Activated T-helper 1 cell treated with anti-CD3 and anti-CD28 coated beads, Interleukin-12 subunit alpha, Interleukin-12 subunit beta, Interleukin-2, Interleukin-4 antibody, amounts not matched to agents 30 ng/mL and 10 ng/mL and 1 ng/mL, durations not matched to agents 14 hours and 24 hours and 36 hours (primary cell): Measurements from ENCODE around the gene HK2. TPM values are rescaled to one million over a fixed set of nuclear protein-coding genes. Genes with fewer than 3 reads are reported as not detected.
"Not testable (repeated sequence)": the region's sequence is repeated elsewhere in the genome, so short reads cannot be mapped to it uniquely, and the experiment has no call there.

Source experiments
- DNase-seq: peaks from one replicate; pipeline ENCODE4 v3.0.0; 2021; ENCODE audit warnings: low spot score
- H3K27ac Mint-ChIP-seq: one replicate; pipeline ENCODE4 v1.8.0; 2021; ENCODE audit warnings: mild to moderate bottlenecking, mixed read lengths
- H3K27me3 Mint-ChIP-seq: one replicate; pipeline ENCODE4 v1.8.0; 2022; ENCODE audit warnings: mild to moderate bottlenecking, moderate library complexity, mixed read lengths; ENCODE audit not compliant: insufficient read depth
- H3K36me3 Mint-ChIP-seq: one replicate; pipeline ENCODE4 v1.8.0; 2021; ENCODE audit warnings: low read depth, mixed read lengths
- H3K4me1 Mint-ChIP-seq: one replicate; pipeline ENCODE4 v1.8.0; 2021; ENCODE audit warnings: low read depth, mixed read lengths
- H3K4me3 Mint-ChIP-seq: one replicate; pipeline ENCODE4 v1.8.0; 2021; ENCODE audit warnings: mild to moderate bottlenecking, moderate library complexity, mixed read lengths
- H3K9me3 Mint-ChIP-seq: one replicate; pipeline ENCODE4 v1.8.0; 2021; ENCODE audit warnings: mixed read lengths
- intact Hi-C: fragments of 100-400 bp; cut with micrococcal nuclease; formaldehyde crosslinking; loops from one replicate; pipeline ENCODE4 v1.15.1; 2024
- total RNA-seq: library from RNA; stranded (reverse); gene quantifications from 2 replicates; pipeline ENCODE4 v1.2.3, GENCODE V29; 2022

The HK2 gene
- total RNA-seq, 1 donor from 2014 or later = 94.5 TPM

DNA sequence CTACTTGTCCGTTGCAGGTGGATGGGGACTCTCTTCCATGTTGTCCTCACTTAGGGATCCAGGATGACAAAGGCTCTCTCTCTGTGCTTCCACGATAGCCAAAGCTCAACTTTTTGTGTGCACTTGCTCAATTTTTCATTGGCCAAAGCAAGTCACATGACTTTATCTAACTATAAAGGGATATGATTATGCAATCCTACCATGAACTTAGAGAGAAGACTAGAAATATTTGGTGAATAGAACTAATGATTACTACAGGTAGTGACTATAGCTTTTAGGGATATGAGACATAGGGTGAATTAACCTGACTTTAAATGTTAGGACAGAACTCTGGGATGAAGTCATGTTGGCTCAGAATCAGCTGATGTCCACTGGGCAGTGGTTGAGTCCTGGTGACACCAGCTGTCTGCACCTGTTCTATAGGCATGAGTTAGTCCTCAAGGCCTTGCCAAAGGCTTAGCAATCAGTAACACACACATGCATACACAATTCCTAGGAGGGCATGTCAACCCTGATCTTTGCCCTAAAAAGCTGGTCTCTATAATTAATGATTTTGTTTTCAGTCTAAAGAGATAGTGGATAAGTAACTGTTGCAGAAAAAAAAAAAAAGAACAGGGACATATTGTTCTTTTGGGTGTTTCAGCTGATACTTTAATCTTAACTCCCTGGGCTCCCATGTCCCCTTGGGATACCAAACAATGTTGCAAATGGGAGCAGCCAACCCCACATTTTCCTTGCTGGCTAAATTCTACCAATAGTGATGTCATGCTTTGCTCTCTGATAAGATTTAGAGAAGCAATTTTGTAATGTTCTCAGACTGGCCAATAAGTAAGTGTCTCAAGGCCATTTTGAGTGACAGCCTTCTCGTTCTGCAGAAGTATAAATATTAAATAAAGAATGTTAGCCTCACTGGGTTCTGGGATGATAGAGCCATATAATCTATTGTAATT is 12.5 kb upstream of the HK2 start:
- intact Hi-C loops = no loop called here
- H3K27ac Mint-ChIP-seq = no peak overlapping the region
- no peaks in the 10 kb centered on the region for H3K4me1 Mint-ChIP-seq
- no peak for DNase-seq
- no peak overlapping the region for H3K4me3 Mint-ChIP-seq
- H3K36me3 Mint-ChIP-seq = no peaks in the 10 kb centered on the region
- H3K27me3 Mint-ChIP-seq = peaks cover 12% of the 10 kb centered on the region
- H3K9me3 Mint-ChIP-seq = no peaks in the 10 kb centered on the region

DNA sequence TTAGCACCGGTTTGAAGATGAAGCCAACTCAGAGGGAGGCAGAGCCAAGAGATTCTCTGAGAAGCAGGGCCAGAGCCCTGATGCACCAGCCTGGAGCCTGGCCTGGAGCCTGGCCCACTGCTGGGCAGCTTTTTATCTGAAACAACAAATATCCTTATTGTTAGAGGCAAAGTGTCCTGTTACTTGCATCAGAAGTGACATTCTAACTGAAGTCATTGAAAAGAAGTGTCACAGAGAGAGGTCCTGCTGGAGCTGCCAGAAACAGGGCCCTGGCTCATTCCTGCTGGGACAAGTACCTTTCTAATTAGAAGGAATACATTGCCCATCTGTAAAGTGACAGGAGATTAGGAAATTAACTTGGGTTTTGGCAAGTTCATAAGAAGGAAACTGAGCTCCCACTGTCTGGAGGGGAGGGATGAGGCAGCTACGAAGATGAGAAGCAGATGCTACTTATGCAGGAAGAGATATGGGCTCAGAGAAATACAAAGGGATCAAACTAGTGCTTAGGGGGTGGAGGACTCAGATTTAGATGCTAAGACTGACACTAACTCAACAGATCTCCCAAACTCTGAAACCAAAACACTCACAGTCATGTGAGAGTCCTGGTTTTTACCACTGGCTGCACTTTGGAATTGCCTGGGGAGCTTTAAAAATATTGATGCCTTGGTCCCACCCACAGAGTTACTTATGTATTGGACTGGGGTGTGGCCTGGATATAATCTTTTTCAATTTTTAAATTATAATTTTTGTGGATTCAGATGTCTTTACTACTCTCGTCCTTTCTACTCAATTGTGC is 11.0 kb upstream of the HK2 start:
- no peaks in the 10 kb centered on the region for H3K36me3 Mint-ChIP-seq
- intact Hi-C loops = no loop called here
- H3K27ac Mint-ChIP-seq = no peak overlapping the region

DNA sequence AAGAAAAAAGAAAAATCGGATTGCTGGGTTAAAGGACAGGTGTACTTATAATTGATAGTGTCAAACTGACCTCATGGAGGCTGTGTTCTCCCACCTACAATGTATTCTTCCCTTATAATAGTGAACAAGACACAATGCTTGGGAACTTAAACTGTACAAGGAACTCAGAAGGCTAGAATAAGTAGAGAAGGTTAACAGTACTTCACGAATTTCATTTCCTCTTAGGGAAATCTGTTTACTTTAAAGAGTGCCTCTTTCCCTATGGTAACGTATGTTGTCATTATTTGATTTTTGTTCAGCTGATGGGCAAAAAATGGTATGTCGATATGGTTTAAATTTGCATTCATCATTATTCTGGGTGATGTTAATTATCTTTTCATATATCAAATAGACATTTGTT is 9.2 kb upstream of the HK2 start:
- Mint-ChIP-seq H3K27ac (no peak overlapping the region), H3K27me3 (peaks cover 16% of the 10 kb centered on the region), H3K9me3 (no peaks in the 10 kb centered on the region), H3K4me1 (no peaks in the 10 kb centered on the region), H3K36me3 (no peaks in the 10 kb centered on the region), H3K4me3 (no peak overlapping the region)
- DNase-seq = no peak
- intact Hi-C loops = no loop called here

More for the DNA sequence above, 11.0 kb upstream of the HK2 start:
- peaks cover 14% of the 10 kb centered on the region for H3K27me3 Mint-ChIP-seq
- DNase-seq = no peak
- no peak overlapping the region for H3K4me3 Mint-ChIP-seq
- H3K4me1 Mint-ChIP-seq = no peaks in the 10 kb centered on the region
- H3K9me3 Mint-ChIP-seq = no peaks in the 10 kb centered on the region

GRCh38 chr2:74828543-74828942 is 5.4 kb upstream of the HK2 start:
- peaks cover 22% of the 10 kb centered on the region for H3K4me1 Mint-ChIP-seq
- H3K9me3 Mint-ChIP-seq = no peaks in the 10 kb centered on the region
- no peak overlapping the region for H3K27ac Mint-ChIP-seq
- intact Hi-C loops = no loop called here
- peaks cover 11% of the 10 kb centered on the region for H3K27me3 Mint-ChIP-seq
- no peak for DNase-seq
- peaks cover 7% of the 10 kb centered on the region for H3K36me3 Mint-ChIP-seq
- H3K4me3 Mint-ChIP-seq = no peak overlapping the region

- H3K4me1 Mint-ChIP-seq = peaks cover 41% of the 10 kb centered on the region
- peak overlapping the region; percentile 16 for H3K27ac Mint-ChIP-seq
- no peak for DNase-seq
- no peaks in the 10 kb centered on the region for H3K9me3 Mint-ChIP-seq
- H3K36me3 Mint-ChIP-seq = peaks cover 11% of the 10 kb centered on the region
- peaks cover 6% of the 10 kb centered on the region for H3K27me3 Mint-ChIP-seq
- intact Hi-C loops = loop anchor here (2.0 to 10.0 kb wide), 4 partner anchors 247 to 1597 kb away; partner anchors contain the start of genes CCT7, PRADC1 and TPRKB
- H3K4me3 Mint-ChIP-seq = peak overlapping the region; percentile 44
Observed at GRCh38 chr2:74831693-74832530, 2.0 kb upstream of the HK2 start.

DNA sequence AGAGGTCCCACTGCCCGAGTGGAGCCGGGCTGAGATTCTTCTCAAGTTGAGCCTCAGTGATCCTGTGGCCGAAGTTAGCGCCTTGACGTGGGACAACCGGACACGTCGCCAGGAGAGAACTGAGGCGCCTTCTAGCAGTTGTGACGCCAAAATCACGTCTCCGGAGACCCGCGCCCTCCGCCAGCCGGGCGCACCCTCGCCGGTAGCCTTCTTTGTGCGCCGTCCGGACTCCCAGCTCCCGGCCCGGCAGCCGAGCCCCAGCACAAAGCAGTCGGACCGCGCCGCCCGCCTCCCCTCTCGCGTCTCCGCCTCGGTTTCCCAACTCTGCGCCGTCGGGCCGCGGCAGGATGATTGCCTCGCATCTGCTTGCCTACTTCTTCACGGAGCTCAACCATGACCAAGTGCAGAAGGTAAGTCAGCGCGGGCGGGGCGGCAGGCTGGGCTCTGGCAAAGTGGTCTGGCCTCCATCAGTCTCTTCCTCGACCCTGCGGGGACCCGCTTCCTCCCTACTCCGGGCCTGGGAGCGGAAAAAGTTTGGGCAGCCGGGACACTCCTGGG is 386 bp downstream of the HK2 start:
- DNase-seq = peak; percentile 14
- H3K27me3 Mint-ChIP-seq, H3K9me3 Mint-ChIP-seq: not testable (repeated sequence)
- H3K36me3 Mint-ChIP-seq = peaks cover 21% of the 10 kb centered on the region
- peaks cover 65% of the 10 kb centered on the region for H3K4me1 Mint-ChIP-seq
- intact Hi-C loops = loop anchor here (1.0 to 10.0 kb wide), 6 partner anchors 250 to 1600 kb away; partner anchors contain the start of genes CCT7, MRPL19, PCGF1 and PRADC1
- H3K4me3 Mint-ChIP-seq = peak overlapping the region; percentile 96
- H3K27ac Mint-ChIP-seq = peak overlapping the region; percentile 96

DNA sequence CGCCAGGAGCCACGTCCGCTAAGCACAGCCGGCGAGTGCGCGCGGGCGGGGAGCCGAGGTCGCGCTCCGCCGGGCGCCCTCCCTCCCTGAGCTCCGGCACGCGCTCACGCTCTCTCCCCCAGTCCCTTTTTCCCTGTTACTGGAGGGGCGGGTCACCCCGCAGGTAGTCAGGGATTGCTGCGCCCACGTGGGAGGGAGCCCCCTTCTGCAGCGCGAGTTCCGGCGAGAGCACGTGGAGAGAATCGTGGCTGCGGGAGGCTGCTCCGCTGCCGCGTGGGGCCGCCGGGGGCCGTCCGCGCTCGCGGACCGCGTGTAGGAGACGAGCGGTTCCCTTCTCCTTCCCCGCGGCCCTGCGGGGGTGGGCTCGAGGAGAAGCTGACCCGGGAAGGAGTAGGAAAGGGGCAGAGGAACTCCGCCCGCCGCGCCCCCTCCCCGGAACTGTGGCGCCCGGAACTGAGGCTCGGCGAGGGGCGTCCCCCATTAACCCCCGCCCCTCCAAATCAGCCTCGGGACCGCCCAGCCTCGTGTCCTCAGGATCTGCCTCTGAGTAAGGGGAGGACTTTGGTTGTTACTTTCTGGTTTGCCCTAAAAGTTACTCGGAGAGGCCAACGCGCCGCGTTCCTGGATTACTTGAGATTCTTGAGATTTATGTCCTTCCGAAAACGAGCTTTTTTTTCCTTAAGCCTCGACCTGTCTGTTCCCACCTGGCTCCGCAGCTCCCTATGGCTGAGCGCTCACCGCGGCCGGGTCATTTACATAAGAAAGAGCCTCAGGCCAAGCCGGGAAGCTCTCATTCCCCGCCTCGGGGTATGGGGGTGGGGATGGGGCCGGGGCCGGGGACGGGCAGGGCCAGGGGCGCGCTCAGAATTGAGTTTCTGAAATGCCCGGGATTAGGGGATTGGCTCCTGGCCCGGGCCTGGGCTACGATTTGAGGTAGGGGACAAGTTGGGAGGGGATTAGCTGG is 1.1 kb downstream of the HK2 start:
- Mint-ChIP-seq H3K27ac (peak overlapping the region; percentile 96), H3K36me3 (peaks cover 21% of the 10 kb centered on the region), H3K4me1 (peaks cover 68% of the 10 kb centered on the region), H3K9me3 (no peaks in the 10 kb centered on the region), H3K27me3 (no peaks in the 10 kb centered on the region), H3K4me3 (peak overlapping the region; percentile 96)
- intact Hi-C loops = loop anchor here (1.0 to 10.0 kb wide), 10 partner anchors 14 to 1600 kb away; partner anchors contain the start of genes ALMS1, CCT7, MRPL19 and PCGF1
- peak; percentile 70 for DNase-seq

DNA sequence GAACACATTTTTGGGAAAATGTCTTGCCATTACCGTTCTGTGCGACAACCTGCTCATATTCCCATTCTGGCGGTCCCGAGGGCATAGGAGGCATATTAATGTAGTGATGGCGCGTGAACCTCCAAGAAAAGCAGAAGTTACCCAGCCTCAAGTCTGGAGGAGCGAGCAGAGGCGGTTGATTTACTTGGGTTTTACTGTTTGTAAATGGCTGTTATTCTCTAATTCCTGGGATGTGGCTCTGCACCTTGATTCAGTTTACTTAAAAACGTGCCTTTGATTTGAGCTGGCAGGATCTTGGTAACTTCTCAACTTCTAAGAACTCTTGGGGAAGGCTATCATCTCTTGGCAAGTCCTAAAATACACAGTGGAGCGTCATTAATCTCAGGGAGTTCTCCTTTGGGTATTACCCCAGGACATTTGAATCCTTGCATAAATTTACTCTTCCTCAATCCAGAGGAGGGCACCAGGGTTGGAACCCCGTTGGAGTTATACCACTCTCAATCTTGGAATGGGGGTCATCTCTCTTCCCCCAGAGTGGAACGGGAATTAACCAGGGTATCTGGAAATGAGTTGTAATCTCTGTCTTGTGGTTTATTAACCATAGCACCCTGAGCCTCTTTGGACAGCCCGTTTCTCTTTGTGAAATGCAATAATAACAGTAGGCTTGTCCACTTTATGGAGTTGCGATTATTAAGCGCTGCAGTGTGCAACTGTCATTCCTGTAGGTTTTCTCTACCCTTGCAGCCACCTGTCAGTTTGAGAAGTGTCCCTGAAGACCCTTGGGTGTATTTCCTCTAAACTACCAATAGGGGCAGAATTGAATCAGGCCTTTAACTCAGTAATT is 2.1 kb downstream of the HK2 start:
- peak overlapping the region; percentile 96 for H3K4me3 Mint-ChIP-seq
- peak overlapping the region; percentile 65 for H3K27ac Mint-ChIP-seq
- H3K36me3 Mint-ChIP-seq = peaks cover 24% of the 10 kb centered on the region
- H3K9me3 Mint-ChIP-seq = no peaks in the 10 kb centered on the region
- no peaks in the 10 kb centered on the region for H3K27me3 Mint-ChIP-seq
- H3K4me1 Mint-ChIP-seq = peaks cover 73% of the 10 kb centered on the region
- DNase-seq = no peak
- intact Hi-C loops = loop anchor here (1.0 to 10.0 kb wide), 9 partner anchors 8 to 1601 kb away; partner anchors contain the start of genes ALMS1, CCT7, POLE4 and PRADC1

DNA sequence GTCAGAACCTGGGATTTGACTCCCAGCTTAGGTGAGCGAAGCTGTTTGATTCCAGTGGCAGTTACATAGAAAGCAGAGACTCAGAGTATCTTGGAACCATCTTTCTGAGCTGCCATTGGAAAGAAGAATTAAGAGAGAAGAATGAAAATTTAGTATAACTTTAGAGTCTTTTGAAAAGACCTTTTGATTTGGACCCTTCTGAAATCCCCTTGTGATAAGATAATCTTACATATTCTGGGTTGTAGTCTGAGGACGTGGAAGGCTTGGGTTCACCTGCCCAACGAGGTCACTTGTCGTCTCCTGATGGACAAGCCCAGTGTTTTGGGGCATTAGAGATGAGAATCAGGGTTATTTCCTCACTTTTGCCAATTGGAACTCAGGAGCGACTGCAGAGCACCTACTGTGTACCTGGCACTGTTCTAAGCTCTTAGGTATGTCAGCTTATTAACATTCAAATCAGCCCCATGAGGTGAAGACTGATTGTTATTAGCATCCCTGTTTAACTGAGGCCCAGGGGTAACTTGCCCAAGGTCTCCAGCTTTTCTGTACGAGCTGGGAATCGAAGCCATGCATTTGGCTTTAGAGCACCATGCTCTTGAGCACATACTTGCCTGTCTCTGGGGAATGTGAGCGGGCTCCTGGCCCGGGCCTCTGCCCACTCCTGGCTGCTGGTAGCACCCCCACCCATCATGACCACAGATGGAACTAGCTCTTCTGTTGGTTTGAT is 2.9 kb downstream of the HK2 start:
- H3K9me3 Mint-ChIP-seq = no peaks in the 10 kb centered on the region
- H3K4me1 Mint-ChIP-seq = peaks cover 76% of the 10 kb centered on the region
- peaks cover 24% of the 10 kb centered on the region for H3K36me3 Mint-ChIP-seq
- H3K27me3 Mint-ChIP-seq = no peaks in the 10 kb centered on the region
- H3K27ac Mint-ChIP-seq = peak overlapping the region; percentile 10
- intact Hi-C loops = loop anchor here (1.0 to 10.0 kb wide), 6 partner anchors 7 to 1602 kb away; partner anchors contain the start of genes ALMS1, CCT7 and PRADC1
- DNase-seq = no peak
- H3K4me3 Mint-ChIP-seq = peak overlapping the region; percentile 96

DNA sequence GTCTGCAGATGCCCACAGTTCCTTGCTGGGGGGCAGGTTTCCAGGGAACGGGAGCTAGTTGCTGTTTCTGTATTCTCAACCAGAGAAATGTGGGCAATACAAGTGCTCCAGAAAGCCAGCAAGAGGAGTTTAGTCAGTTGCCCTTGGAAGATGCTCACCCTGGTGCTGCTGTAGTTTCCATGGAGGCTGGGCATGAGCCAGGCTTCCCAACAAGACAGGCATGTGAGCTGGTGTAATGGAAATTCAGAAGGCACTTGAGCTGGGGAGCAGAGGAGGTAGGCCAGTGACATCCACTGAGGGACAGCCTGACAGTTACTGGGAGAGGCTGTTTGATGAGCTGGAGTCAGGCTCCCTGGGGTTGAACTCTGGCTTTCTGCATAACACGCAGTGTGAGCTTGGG is 7.7 kb downstream of the HK2 start:
- Mint-ChIP-seq H3K4me1 (peaks cover 90% of the 10 kb centered on the region), H3K27me3 (no peaks in the 10 kb centered on the region), H3K36me3 (peaks cover 25% of the 10 kb centered on the region), H3K27ac (no peak overlapping the region), H3K9me3 (no peaks in the 10 kb centered on the region), H3K4me3 (peak overlapping the region; percentile 4)
- intact Hi-C loops = no loop called here
- no peak for DNase-seq
